Type B pancreatic cell (in vitro differentiated cells): Measurements from ENCODE around the gene C3orf80. TPM values are rescaled to one million over a fixed set of nuclear protein-coding genes. Genes with fewer than 3 reads are reported as not detected.

Experiments used
- DNase-seq: peaks from one replicate; pipeline ENCODE4 v3.0.0; 2021; ENCODE audit warnings: mixed read lengths; ENCODE audit not compliant: unreplicated experiment; ENCODE audit errors: extremely low spot score
- H3K27ac Mint-ChIP-seq: 2 replicates; pipeline ENCODE4 v1.8.0; 2021; ENCODE audit warnings: mild to moderate bottlenecking, mixed read lengths
- H3K27me3 Mint-ChIP-seq: 2 replicates; pipeline ENCODE4 v1.8.0; 2021; ENCODE audit warnings: mixed read lengths
- H3K36me3 Mint-ChIP-seq: 2 replicates; pipeline ENCODE4 v1.8.0; 2021; ENCODE audit warnings: mixed read lengths
- H3K4me1 Mint-ChIP-seq: one replicate; pipeline ENCODE4 v1.8.0; 2021; ENCODE audit warnings: mixed read lengths; ENCODE audit not compliant: unreplicated experiment
- H3K4me3 Mint-ChIP-seq: 2 replicates; pipeline ENCODE4 v1.8.0; 2021; ENCODE audit warnings: mild to moderate bottlenecking, mixed read lengths
- H3K9me3 Mint-ChIP-seq: 2 replicates; pipeline ENCODE4 v1.8.0; 2021; ENCODE audit warnings: mixed read lengths
- CTCF ChIP-seq: fragments of 200-600 bp; sonication (generic); conservative IDR thresholded peaks from 2 replicates; pipeline ENCODE4 v1.5.0; 2021; ENCODE audit warnings: antibody characterized with exemption, mild to moderate bottlenecking
- total RNA-seq: library from RNA; stranded (reverse); gene quantifications from 2 replicates; pipeline ENCODE4 v1.2.1, GENCODE V29; 2021; ENCODE audit warnings: low replicate concordance

C3orf80 gene
- total RNA-seq, 1 donor from 2014 or later: 2.6 TPM

- no peak for TF ChIP-seq CTCF
- no peak for DNase-seq
- Mint-ChIP-seq H3K4me1 (peaks cover 11% of the 10 kb centered on the region), H3K27me3 (peaks cover 9% of the 10 kb centered on the region), H3K36me3 (no peaks in the 10 kb centered on the region), H3K4me3 (no peak overlapping the region), H3K27ac (no peak overlapping the region), H3K9me3 (peaks cover 5% of the 10 kb centered on the region)
These were observed 41.7 kb upstream of the C3orf80 start for GRCh38 chr3:160183345-160184076.

DNA sequence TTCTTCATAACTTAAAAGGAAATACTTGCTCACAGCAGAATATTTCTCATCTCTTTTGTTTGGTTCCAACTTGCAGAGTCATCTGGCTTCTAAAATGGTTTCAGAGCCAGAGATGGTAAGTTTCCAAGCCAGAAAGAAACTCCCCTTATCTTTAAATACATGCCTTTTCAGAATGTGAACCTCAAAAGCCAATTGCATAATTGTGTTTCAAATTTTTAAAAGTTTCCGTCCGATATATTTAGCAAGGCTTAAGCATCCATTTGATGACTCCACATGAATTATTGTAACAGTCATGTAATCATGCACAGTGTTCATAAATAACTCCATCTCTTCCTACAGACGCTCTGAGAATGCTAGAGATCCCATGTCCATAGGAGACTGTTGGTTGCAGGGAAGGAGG is 40.6 kb upstream of the C3orf80 start:
- Mint-ChIP-seq H3K27me3 (peaks cover 9% of the 10 kb centered on the region), H3K9me3 (peaks cover 5% of the 10 kb centered on the region), H3K36me3 (no peaks in the 10 kb centered on the region), H3K27ac (no peak overlapping the region), H3K4me3 (no peak overlapping the region), H3K4me1 (peaks cover 11% of the 10 kb centered on the region)
- TF ChIP-seq CTCF: no peak
- no peak for DNase-seq

DNA sequence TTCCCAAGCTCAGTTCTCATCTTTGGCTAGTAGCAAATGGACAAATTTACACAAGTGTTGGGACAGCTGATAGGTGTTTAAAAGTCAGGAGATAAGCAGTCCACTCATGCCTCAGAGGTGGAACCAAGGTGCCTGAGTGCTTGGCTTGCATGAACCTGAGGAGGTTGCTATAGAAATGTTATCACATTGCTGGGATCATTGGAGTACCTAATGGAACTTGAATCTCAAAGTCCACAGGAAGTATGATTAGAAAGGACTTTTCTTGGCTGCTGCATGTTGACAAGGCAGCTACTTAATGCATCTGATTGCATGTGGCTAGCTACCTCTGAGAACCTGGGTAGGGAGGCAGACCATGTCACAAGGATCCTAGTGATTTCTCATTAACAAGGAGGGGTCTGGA is 39.5 kb upstream of the C3orf80 start:
- H3K4me1 Mint-ChIP-seq: peaks cover 6% of the 10 kb centered on the region
- H3K27ac Mint-ChIP-seq: peak overlapping the region; percentile 27
- no peak for TF ChIP-seq CTCF
- peaks cover 5% of the 10 kb centered on the region for H3K9me3 Mint-ChIP-seq
- no peak overlapping the region for H3K4me3 Mint-ChIP-seq
- no peaks in the 10 kb centered on the region for H3K36me3 Mint-ChIP-seq
- DNase-seq: peak; percentile 4
- peaks cover 6% of the 10 kb centered on the region for H3K27me3 Mint-ChIP-seq

GRCh38 chr3:160187288-160187687 is 37.9 kb upstream of the C3orf80 start:
- Mint-ChIP-seq H3K27me3 (no peaks in the 10 kb centered on the region), H3K9me3 (peaks cover 5% of the 10 kb centered on the region), H3K36me3 (no peaks in the 10 kb centered on the region), H3K27ac (no peak overlapping the region), H3K4me1 (peaks cover 6% of the 10 kb centered on the region), H3K4me3 (no peak overlapping the region)
- TF ChIP-seq CTCF: no peak
- peak; percentile 7 for DNase-seq

- no peaks in the 10 kb centered on the region for H3K4me1 Mint-ChIP-seq
- no peaks in the 10 kb centered on the region for H3K9me3 Mint-ChIP-seq
- no peak for TF ChIP-seq CTCF
- no peaks in the 10 kb centered on the region for H3K36me3 Mint-ChIP-seq
- H3K27ac Mint-ChIP-seq: no peak overlapping the region
- no peak overlapping the region for H3K4me3 Mint-ChIP-seq
- peak; percentile 24 for DNase-seq
- H3K27me3 Mint-ChIP-seq: no peaks in the 10 kb centered on the region
These were observed 32.8 kb upstream of the C3orf80 start for GRCh38 chr3:160192310-160193029.
